Left lobe of liver (tissue), 2 donors: Measurements from ENCODE around the gene CLCN7. TPM values are rescaled to one million over a fixed set of nuclear protein-coding genes. Genes with fewer than 3 reads are reported as not detected.
A peak's percentile ranks its signal among the peaks of the same experiment; 100 is the strongest.
"Not testable (repeated sequence)": the region's sequence is repeated elsewhere in the genome, so short reads cannot be mapped to it uniquely, and the experiment has no call there.

ENCODE experiments used
- ATAC-seq: fragments of 200-7000 bp; cut with Tn5 transposase; one replicate; pipeline ENCODE4 v1.9.1; 2020; ENCODE audit warnings: mild to moderate bottlenecking, moderate library complexity
- DNase-seq: peaks from one replicate; pipeline ENCODE4 v3.0.0-alpha.2; 2020; ENCODE audit warnings: low spot score
- total RNA-seq: library from RNA; stranded (reverse); gene quantifications from one replicate; pipeline ENCODE4 v1.2.1, GENCODE V29; 2021
- donor health status: DM: no; HTN: no; CAD: no; lungs with moderate emphysema.
- donor health status: DM: no; HTN: yes; CAD: no.

Gene CLCN7
- total RNA-seq, 1 donor from 2014 or later, result 51.9 TPM

GRCh38 chr16:1488054-1488601 lies 13.3 kb upstream of the CLCN7 start:
- DNase-seq, result no peak

GRCh38 chr16:1487395-1488053 lies 12.7 kb upstream of the CLCN7 start:
- no peak for ATAC-seq
- DNase-seq, result no peak

More at GRCh38 chr16:1488054-1488601, 13.3 kb upstream of the CLCN7 start:
- ATAC-seq, result no peak

- DNase-seq, result no peak
Measured at GRCh38 chr16:1486551-1487390, 11.9 kb upstream of the CLCN7 start.

GRCh38 chr16:1485847-1486496 lies 11.1 kb upstream of the CLCN7 start:
- ATAC-seq, result no peak

More at GRCh38 chr16:1486551-1487390, 11.9 kb upstream of the CLCN7 start:
- ATAC-seq, result no peak

GRCh38 chr16:1481906-1482835 lies 7.3 kb upstream of the CLCN7 start:
- ATAC-seq (no peak), DNase-seq (no peak)

More at GRCh38 chr16:1485847-1486496, 11.1 kb upstream of the CLCN7 start:
- no peak for DNase-seq

- DNase-seq, ATAC-seq: not testable (repeated sequence)
Measured at GRCh38 chr16:1478937-1479336, 4.1 kb upstream of the CLCN7 start.

GRCh38 chr16:1477033-1477432 lies 2.2 kb upstream of the CLCN7 start:
- ATAC-seq, result no peak
- no peak for DNase-seq

- DNase-seq (no peak), ATAC-seq (no peak)
Measured at GRCh38 chr16:1475552-1476114, 805 bp upstream of the CLCN7 start.

- no peak for ATAC-seq
- DNase-seq, result no peak
Measured at GRCh38 chr16:1474082-1474795, 589 bp downstream of the CLCN7 start.

- DNase-seq, result no peak
- no peak for ATAC-seq
Measured at GRCh38 chr16:1472974-1473373, 1.9 kb downstream of the CLCN7 start.

- no peak for ATAC-seq
- no peak for DNase-seq
Measured at GRCh38 chr16:1471569-1472194, 3.1 kb downstream of the CLCN7 start.

GRCh38 chr16:1470481-1471251 lies 4.2 kb downstream of the CLCN7 start:
- DNase-seq (no peak), ATAC-seq (peak; percentile 8)

- ATAC-seq (no peak), DNase-seq (no peak)
Measured at GRCh38 chr16:1469693-1470201, 5.1 kb downstream of the CLCN7 start.

GRCh38 chr16:1469141-1469540 lies 5.7 kb downstream of the CLCN7 start:
- not testable (repeated sequence) for DNase-seq, ATAC-seq

- no peak for ATAC-seq
- no peak for DNase-seq
Measured at GRCh38 chr16:1468426-1468810, 6.4 kb downstream of the CLCN7 start.

GRCh38 chr16:1466968-1467521 lies 7.8 kb downstream of the CLCN7 start:
- peak; percentile 74 for ATAC-seq
- DNase-seq, result no peak

GRCh38 chr16:1466054-1466453 lies 8.8 kb downstream of the CLCN7 start:
- ATAC-seq, result no peak
- DNase-seq, result no peak

GRCh38 chr16:1465567-1465915 lies 9.3 kb downstream of the CLCN7 start:
- ATAC-seq (no peak), DNase-seq (no peak)
